ENCODE data around the gene ADAMTS16.

The ADAMTS16 gene

GRCh38 chr5:5344051-5344571, 204.0 kb downstream of the ADAMTS16 start:
- DNase-seq (ENCODE audit: low read depth), result no peak

GRCh38 chr5:5344606-5345005, 204.5 kb downstream of the ADAMTS16 start:
- no peak for DNase-seq (ENCODE audit: low read depth)
- H3K4me3 ChIP-seq (ENCODE audit: low read depth, low read length), result no peak overlapping the region
- TF ChIP-seq CTCF (conservative IDR thresholded peaks at IDR 0.05; ENCODE audit: low read depth, low read length), result no peak

More at GRCh38 chr5:5344051-5344571, 204.0 kb downstream of the ADAMTS16 start:
- H3K4me3 ChIP-seq (ENCODE audit: low read depth, low read length), result no peak overlapping the region
- no peak for TF ChIP-seq CTCF (conservative IDR thresholded peaks at IDR 0.05; ENCODE audit: low read depth, low read length)

- DNase-seq (ENCODE audit: low read depth), result no peak
- H3K4me3 ChIP-seq (ENCODE audit: low read depth, low read length), result no peak overlapping the region
- TF ChIP-seq CTCF (conservative IDR thresholded peaks at IDR 0.05; ENCODE audit: low read depth, low read length), result no peak
Observed at GRCh38 chr5:5347442-5347841, 207.3 kb downstream of the ADAMTS16 start.

GRCh38 chr5:5348135-5348534, 208.0 kb downstream of the ADAMTS16 start:
- no peak for TF ChIP-seq CTCF (conservative IDR thresholded peaks at IDR 0.05; ENCODE audit: low read depth, low read length)
- DNase-seq (ENCODE audit: low read depth), result no peak
- no peak overlapping the region for H3K4me3 ChIP-seq (ENCODE audit: low read depth, low read length)

GRCh38 chr5:5348576-5348975, 208.4 kb downstream of the ADAMTS16 start:
- no peak for DNase-seq (ENCODE audit: low read depth)
- H3K4me3 ChIP-seq (ENCODE audit: low read depth, low read length), result no peak overlapping the region
- TF ChIP-seq CTCF (conservative IDR thresholded peaks at IDR 0.05; ENCODE audit: low read depth, low read length), result no peak

- peak overlapping the region; percentile 4 for H3K4me3 ChIP-seq (ENCODE audit: low read depth, low read length)
- no peak for TF ChIP-seq CTCF (conservative IDR thresholded peaks at IDR 0.05; ENCODE audit: low read depth, low read length)
- DNase-seq (ENCODE audit: low read depth), result peak; percentile 66
Observed at GRCh38 chr5:5350101-5350500, 210.0 kb downstream of the ADAMTS16 start.

- DNase-seq (ENCODE audit: low read depth), result no peak
- no peak overlapping the region for H3K4me3 ChIP-seq (ENCODE audit: low read depth, low read length)
- no peak for TF ChIP-seq CTCF (conservative IDR thresholded peaks at IDR 0.05; ENCODE audit: low read depth, low read length)
Observed at GRCh38 chr5:5351288-5351979, 211.3 kb downstream of the ADAMTS16 start.
